Measurements from ENCODE around the gene TRAIP. TPM values are rescaled to one million over a fixed set of nuclear protein-coding genes. Genes with fewer than 3 reads are reported as not detected.
A peak's percentile ranks its signal among the peaks of the same experiment; 100 is the strongest.

The TRAIP gene
- polyA plus RNA-seq, 2 of the 4 experiments (the other 2 are of a cell fraction), result 10.2 to 10.7 TPM

DNA sequence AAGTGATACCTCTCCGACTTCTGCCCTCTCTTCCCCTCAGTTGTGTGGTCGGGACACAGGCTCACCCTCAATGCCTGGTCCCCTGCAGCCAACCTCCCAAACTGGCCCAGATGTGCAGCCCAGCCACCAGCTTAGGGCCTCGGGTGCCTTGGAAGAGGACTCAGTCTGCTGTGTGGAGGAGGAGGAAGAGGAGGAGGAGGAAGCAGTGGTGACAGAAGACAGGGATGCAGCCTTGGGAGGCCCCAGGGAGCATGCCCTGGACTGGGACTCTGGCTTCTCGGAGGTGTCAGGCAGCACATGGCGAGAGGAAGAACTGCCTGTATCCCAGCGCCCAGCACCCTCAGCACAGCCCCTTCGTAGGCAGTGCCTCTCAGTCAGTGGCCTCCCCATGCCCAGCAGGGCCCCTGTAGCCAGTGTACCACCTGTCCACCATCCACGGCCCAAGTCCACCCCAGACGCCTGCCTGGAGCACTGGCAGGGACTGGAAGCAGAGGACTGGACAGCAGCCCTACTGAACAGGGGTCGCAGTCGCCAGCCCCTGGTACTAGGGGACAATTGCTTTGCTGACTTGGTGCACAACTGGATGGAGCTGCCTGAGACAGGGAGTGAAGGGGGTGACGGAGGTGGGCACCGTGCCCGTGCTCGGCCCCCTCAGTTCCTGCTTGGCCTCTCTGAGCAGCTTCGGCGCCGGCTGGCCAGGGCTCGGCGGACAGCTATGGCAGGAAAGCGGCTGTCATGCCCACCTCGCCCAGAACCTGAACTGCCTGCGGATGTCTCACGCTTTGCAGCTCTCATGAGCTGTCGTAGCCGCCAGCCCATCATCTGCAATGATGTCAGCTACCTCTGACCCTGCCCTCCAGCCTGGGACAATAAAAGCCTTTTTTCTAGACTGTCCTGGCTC, 52.0 kb downstream of the TRAIP start:
- no peak for ATAC-seq
- no peak for FAIRE-seq
- ChIA-PET POLR2A (interaction anchor here (2.1 kb wide), 1 partner anchor 18 kb away, joined by 12 read pairs; the partner anchor contains the start of gene IP6K1), CTCF (interaction anchor here (1.2 to 8.6 kb wide), 8 partner anchors 7 to 125 kb away, joined by 4 to 119 read pairs (median 10); partner anchors contain the start of genes MON1A and UBA7)
- no peaks in the 10 kb centered on the region for H3K9me3 ChIP-seq
- TF ChIP-seq RFX5 (IDR thresholded peaks at IDR 0.05), result no peak
- TF ChIP-seq HDAC2 (IDR thresholded peaks at IDR 0.05), result no peak
- TF ChIP-seq, protein P1, sequence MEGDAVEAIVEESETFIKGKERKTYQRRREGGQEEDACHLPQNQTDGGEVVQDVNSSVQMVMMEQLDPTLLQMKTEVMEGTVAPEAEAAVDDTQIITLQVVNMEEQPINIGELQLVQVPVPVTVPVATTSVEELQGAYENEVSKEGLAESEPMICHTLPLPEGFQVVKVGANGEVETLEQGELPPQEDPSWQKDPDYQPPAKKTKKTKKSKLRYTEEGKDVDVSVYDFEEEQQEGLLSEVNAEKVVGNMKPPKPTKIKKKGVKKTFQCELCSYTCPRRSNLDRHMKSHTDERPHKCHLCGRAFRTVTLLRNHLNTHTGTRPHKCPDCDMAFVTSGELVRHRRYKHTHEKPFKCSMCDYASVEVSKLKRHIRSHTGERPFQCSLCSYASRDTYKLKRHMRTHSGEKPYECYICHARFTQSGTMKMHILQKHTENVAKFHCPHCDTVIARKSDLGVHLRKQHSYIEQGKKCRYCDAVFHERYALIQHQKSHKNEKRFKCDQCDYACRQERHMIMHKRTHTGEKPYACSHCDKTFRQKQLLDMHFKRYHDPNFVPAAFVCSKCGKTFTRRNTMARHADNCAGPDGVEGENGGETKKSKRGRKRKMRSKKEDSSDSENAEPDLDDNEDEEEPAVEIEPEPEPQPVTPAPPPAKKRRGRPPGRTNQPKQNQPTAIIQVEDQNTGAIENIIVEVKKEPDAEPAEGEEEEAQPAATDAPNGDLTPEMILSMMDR (IDR thresholded peaks at IDR 0.05), result no peak
- TF ChIP-seq, protein P2, sequence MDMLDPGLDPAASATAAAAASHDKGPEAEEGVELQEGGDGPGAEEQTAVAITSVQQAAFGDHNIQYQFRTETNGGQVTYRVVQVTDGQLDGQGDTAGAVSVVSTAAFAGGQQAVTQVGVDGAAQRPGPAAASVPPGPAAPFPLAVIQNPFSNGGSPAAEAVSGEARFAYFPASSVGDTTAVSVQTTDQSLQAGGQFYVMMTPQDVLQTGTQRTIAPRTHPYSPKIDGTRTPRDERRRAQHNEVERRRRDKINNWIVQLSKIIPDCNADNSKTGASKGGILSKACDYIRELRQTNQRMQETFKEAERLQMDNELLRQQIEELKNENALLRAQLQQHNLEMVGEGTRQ (IDR thresholded peaks at IDR 0.05), result no peak
- H3K4me2 ChIP-seq, result no peak overlapping the region; the same call in 2 of the 3 replicates
- no peak overlapping the region for H3K4me3 ChIP-seq
- peaks cover 9% of the 10 kb centered on the region for H3K4me1 ChIP-seq
- no peak overlapping the region for H3K27ac ChIP-seq
- DNase-seq (ENCODE audit: low read depth in 1 of 2, low spot score in 1 of 2), result no peak
- WGBS (ENCODE audit: missing lambda C conversion rate), result 90% methylated on average over 23 of the region's 26 CpGs

DNA sequence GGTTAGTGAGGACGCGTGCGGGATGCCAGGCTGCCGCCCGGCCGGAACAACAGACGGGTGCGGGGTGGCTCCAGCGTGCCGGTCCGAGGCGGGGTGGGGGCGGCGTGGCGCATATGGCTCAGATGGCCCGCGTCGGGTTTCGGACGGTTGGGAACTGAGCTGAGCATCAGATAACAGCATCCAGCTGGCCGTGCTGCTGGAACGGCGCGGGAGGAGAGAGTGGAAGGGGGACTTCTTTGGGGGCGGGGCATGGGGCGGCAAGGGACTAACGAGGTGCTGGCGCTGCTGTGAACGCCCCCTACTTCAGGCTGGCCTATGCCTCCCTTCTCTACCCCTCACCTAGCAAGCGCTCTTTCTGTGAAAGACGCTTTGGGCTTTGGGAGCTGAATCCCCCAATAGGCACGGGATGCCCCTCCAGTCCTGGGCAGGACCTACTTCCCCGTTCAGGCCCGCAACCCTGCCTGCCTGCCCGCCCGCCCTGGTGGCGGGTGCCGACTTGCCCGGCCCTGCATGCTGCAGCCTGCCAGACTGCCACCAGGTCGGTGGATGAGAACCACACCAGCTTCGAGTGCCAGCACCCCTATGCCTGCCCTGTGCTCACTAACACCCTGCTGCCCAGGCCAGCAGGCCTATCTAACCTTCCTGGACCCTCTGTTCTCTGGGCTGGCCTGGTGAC, 52.8 kb downstream of the TRAIP start:
- DNase-seq (ENCODE audit: low read depth in 1 of 2, low spot score in 1 of 2) (no peak), FAIRE-seq (no peak), ATAC-seq (peak; percentile 44 to 51)
- H3K4me2 ChIP-seq, result peak overlapping the region; percentile 81
- ChIA-PET POLR2A (interaction anchor here (0.7 to 2.1 kb wide), 4 partner anchors 16 to 137 kb away, joined by 3 to 12 read pairs (median 3); partner anchors contain the start of gene IP6K1), CTCF (interaction anchor here (0.5 to 8.6 kb wide), 25 partner anchors 8 to 386 kb away, joined by 3 to 119 read pairs (median 6); partner anchors contain the start of genes MON1A and UBA7)
- H3K4me1 ChIP-seq, result peaks cover 14% of the 10 kb centered on the region
- H3K27ac ChIP-seq, result peak overlapping the region; percentile 76 to 88; a peak in 5 of 6 replicates
- H3K9me3 ChIP-seq, result no peaks in the 10 kb centered on the region
- H3K4me3 ChIP-seq, result peak overlapping the region; percentile 80
- TF ChIP-seq EHF (CRISPR knock-in tag; IDR thresholded peaks at IDR 0.05), result no peak
- TF ChIP-seq RAD21 (conservative IDR thresholded peaks at IDR 0.05 in 1 of 2, IDR thresholded peaks at IDR 0.05 in 1 of 2), result no peak
- TF ChIP-seq, protein P3, sequence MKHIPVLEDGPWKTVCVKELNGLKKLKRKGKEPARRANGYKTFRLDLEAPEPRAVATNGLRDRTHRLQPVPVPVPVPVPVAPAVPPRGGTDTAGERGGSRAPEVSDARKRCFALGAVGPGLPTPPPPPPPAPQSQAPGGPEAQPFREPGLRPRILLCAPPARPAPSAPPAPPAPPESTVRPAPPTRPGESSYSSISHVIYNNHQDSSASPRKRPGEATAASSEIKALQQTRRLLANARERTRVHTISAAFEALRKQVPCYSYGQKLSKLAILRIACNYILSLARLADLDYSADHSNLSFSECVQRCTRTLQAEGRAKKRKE (CRISPR knock-in tag; IDR thresholded peaks at IDR 0.05; ENCODE audit: low read depth), result no peak
- TF ChIP-seq HOXB13 (CRISPR knock-in tag; IDR thresholded peaks at IDR 0.05; ENCODE audit: low read depth), result no peak
- no peak for TF ChIP-seq SMC3 (IDR thresholded peaks at IDR 0.05)
- TF ChIP-seq MYC (IDR thresholded peaks at IDR 0.05; ENCODE audit: borderline replicate concordance, low read length), result no peak
- TF ChIP-seq JUN (IDR thresholded peaks at IDR 0.05), result no peak
- TF ChIP-seq ZNF302 (CRISPR knock-in tag; IDR thresholded peaks at IDR 0.05), result no peak
- no peak for TF ChIP-seq TP53 (CRISPR knock-in tag; IDR thresholded peaks at IDR 0.05)
- 29% methylated on average over 6 of the region's 41 CpGs for WGBS (ENCODE audit: missing lambda C conversion rate)

DNA sequence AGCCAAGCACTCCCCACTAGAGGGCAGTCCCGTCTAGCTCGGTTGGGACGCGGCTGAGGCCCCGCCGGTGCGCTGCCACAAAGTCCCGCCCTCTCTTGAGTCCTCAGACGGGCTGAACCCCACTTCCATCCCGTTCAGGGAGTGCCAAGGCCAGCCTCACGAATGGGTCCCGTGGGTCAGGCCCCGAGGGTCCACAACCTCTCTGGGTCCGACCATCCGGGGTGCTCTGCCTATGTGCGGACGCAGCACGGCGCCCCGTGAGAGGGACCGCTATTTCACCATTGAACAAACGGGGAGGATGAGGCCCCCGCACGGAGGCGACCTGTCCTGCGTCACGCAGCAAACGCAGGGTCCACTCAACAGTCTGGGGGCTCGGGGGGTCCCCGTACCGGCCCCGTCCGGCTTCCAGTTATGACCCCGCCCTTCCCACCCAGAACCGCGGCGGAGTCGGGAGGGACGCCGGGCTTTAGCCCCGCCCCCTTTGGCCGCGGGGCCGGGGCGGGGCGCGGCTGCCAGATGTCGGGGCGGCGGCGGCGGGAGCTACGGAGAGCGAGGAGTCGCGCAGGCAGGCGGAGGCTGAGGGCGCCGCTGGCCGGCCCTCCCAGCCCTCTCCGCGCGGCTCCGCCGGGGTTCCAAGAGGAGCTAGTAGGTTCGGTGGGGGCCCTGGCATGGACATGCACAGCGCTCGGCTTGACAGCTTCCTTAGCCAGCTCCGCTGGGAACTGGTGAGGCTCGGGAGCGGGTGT, 53.5 kb downstream of the TRAIP start, which contains the start of gene INKA1:
Gene INKA1, plus strand, starts transcription at position 543 of the 746 bp plus-strand sequence. Its CDS starts 132 bp downstream, at position 675.
- WGBS (ENCODE audit: missing lambda C conversion rate), result 4% methylated on average over 17 of the region's 71 CpGs
- CTCF ChIA-PET, result interaction anchor here (0.5 to 8.6 kb wide), 31 partner anchors 9 to 386 kb away, joined by 3 to 119 read pairs (median 5); partner anchors contain the start of genes MON1A and UBA7
- Histone ChIP-seq H3K27ac (peak within 1 kb of the TSS; percentile 76 to 88), H3K4me2 (peak within 1 kb of the TSS; percentile 81), H3K4me3 (peak within 1 kb of the TSS; percentile 80), H3K4me1 (peaks cover 14% of the 10 kb centered on the region), H3K9me3 (no peaks in the 10 kb centered on the region)
- POLR2A ChIA-PET, result interaction anchor here (0.7 to 2.1 kb wide), 4 partner anchors 17 to 137 kb away, joined by 3 to 12 read pairs (median 3); partner anchors contain the start of gene IP6K1
- no peak for FAIRE-seq
- peak; percentile 70 to 81 for DNase-seq (ENCODE audit: low read depth in 1 of 2, low spot score in 1 of 2)
- peak; percentile 78 to 85 for ATAC-seq
- TF ChIP-seq SMC3 (IDR thresholded peaks at IDR 0.05) (peak; percentile 67), RAD21 (conservative IDR thresholded peaks at IDR 0.05 in 1 of 2, IDR thresholded peaks at IDR 0.05 in 1 of 2) (peak; percentile 75 to 82), MYC (IDR thresholded peaks at IDR 0.05; ENCODE audit: borderline replicate concordance, low read length) (no peak), EHMT2 (IDR thresholded peaks at IDR 0.05; ENCODE audit: low read depth) (no peak), RFX5 (IDR thresholded peaks at IDR 0.05) (no peak), RARB (CRISPR knock-in tag; IDR thresholded peaks at IDR 0.05) (no peak), BHLHE40 (IDR thresholded peaks at IDR 0.05; ENCODE audit: low read depth, low read length) (no peak), PHF8 (IDR thresholded peaks at IDR 0.05; ENCODE audit: borderline replicate concordance, low read depth) (peak; percentile 19; the same call in 1 of the 2 replicates), TP53 (CRISPR knock-in tag; IDR thresholded peaks at IDR 0.05) (no peak)
- TF ChIP-seq, protein P1 (IDR thresholded peaks at IDR 0.05), result peak; percentile 68
- TF ChIP-seq, protein P4, sequence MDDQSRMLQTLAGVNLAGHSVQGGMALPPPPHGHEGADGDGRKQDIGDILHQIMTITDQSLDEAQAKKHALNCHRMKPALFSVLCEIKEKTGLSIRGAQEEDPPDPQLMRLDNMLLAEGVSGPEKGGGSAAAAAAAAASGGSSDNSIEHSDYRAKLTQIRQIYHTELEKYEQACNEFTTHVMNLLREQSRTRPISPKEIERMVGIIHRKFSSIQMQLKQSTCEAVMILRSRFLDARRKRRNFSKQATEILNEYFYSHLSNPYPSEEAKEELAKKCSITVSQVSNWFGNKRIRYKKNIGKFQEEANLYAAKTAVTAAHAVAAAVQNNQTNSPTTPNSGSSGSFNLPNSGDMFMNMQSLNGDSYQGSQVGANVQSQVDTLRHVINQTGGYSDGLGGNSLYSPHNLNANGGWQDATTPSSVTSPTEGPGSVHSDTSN (IDR thresholded peaks at IDR 0.05), result no peak
- TF ChIP-seq, protein P5, sequence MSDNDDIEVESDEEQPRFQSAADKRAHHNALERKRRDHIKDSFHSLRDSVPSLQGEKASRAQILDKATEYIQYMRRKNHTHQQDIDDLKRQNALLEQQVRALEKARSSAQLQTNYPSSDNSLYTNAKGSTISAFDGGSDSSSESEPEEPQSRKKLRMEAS (IDR thresholded peaks at IDR 0.05), result peak; percentile 38; the same call in 1 of the 2 replicates
